ENCODE results near the gene ATCAY.
"Not testable (repeated sequence)": the region's sequence is repeated elsewhere in the genome, so short reads cannot be mapped to it uniquely, and the experiment has no call there.

The ATCAY gene

GRCh38 chr19:3950871-3951861, 70.7 kb downstream of the ATCAY start:
- no peaks in the 10 kb centered on the region for H4K20me1 ChIP-seq (ENCODE audit: insufficient read depth, low read length)
- no peaks in the 10 kb centered on the region for H3K79me2 ChIP-seq (ENCODE audit: low read length)
- H3K36me3 ChIP-seq (replicated peaks; ENCODE audit: low read depth, low read length) = no peaks in the 10 kb centered on the region
- TF ChIP-seq EZH2phosphoT487 (IDR thresholded peaks at IDR 0.05; ENCODE audit: low read depth) (no peak), CTCF (IDR thresholded peaks at IDR 0.05; ENCODE audit: low read depth, low read length) (no peak)
- H3K27ac ChIP-seq (ENCODE audit: low read length) = no peak overlapping the region
- no peaks in the 10 kb centered on the region for H3K27me3 ChIP-seq (ENCODE audit: low read depth, low read length)
- H3K4me1 ChIP-seq (ENCODE audit: low read length) = no peaks in the 10 kb centered on the region
- H3K9ac ChIP-seq (ENCODE audit: low read length) = no peak overlapping the region
- H3K9me3 ChIP-seq (ENCODE audit: insufficient read depth, low read length) = no peaks in the 10 kb centered on the region
- no peak overlapping the region for H2AFZ ChIP-seq (ENCODE audit: low read depth, low read length)
- no peak overlapping the region for H3K4me2 ChIP-seq (ENCODE audit: low read length)
- H3K4me3 ChIP-seq (ENCODE audit: low read length) = no peak overlapping the region

- H3K4me1 ChIP-seq (ENCODE audit: low read length); H4K20me1 ChIP-seq (ENCODE audit: insufficient read depth, low read length); H3K4me2 ChIP-seq (ENCODE audit: low read length); H3K79me2 ChIP-seq (ENCODE audit: low read length); H3K9me3 ChIP-seq (ENCODE audit: insufficient read depth, low read length); H3K27me3 ChIP-seq (ENCODE audit: low read depth, low read length); H3K27ac ChIP-seq (ENCODE audit: low read length); H3K36me3 ChIP-seq (replicated peaks; ENCODE audit: low read depth, low read length); H2AFZ ChIP-seq (ENCODE audit: low read depth, low read length); H3K4me3 ChIP-seq (ENCODE audit: low read length); H3K9ac ChIP-seq (ENCODE audit: low read length): not testable (repeated sequence)
Observed at GRCh38 chr19:3952755-3953276, 72.3 kb downstream of the ATCAY start.

- Histone ChIP-seq H3K9ac (ENCODE audit: low read length) (no peak overlapping the region), H3K27ac (ENCODE audit: low read length) (no peak overlapping the region), H3K4me2 (ENCODE audit: low read length) (no peak overlapping the region), H4K20me1 (ENCODE audit: insufficient read depth, low read length) (no peaks in the 10 kb centered on the region), H3K79me2 (ENCODE audit: low read length) (no peaks in the 10 kb centered on the region), H3K4me3 (ENCODE audit: low read length) (no peak overlapping the region), H3K36me3 (replicated peaks; ENCODE audit: low read depth, low read length) (peaks cover 13% of the 10 kb centered on the region), H2AFZ (ENCODE audit: low read depth, low read length) (no peak overlapping the region), H3K27me3 (ENCODE audit: low read depth, low read length) (no peaks in the 10 kb centered on the region), H3K4me1 (ENCODE audit: low read length) (no peaks in the 10 kb centered on the region), H3K9me3 (ENCODE audit: insufficient read depth, low read length) (no peaks in the 10 kb centered on the region)
- TF ChIP-seq CTCF (IDR thresholded peaks at IDR 0.05; ENCODE audit: low read depth, low read length) (no peak), EZH2phosphoT487 (IDR thresholded peaks at IDR 0.05; ENCODE audit: low read depth) (no peak)
Observed at GRCh38 chr19:3954107-3954506, 73.6 kb downstream of the ATCAY start.

- H3K4me2 ChIP-seq (ENCODE audit: low read length); H3K27me3 ChIP-seq (ENCODE audit: low read depth, low read length); H3K4me3 ChIP-seq (ENCODE audit: low read length); H3K79me2 ChIP-seq (ENCODE audit: low read length); H3K27ac ChIP-seq (ENCODE audit: low read length); H4K20me1 ChIP-seq (ENCODE audit: insufficient read depth, low read length); H2AFZ ChIP-seq (ENCODE audit: low read depth, low read length); H3K9me3 ChIP-seq (ENCODE audit: insufficient read depth, low read length); H3K4me1 ChIP-seq (ENCODE audit: low read length); H3K9ac ChIP-seq (ENCODE audit: low read length): not testable (repeated sequence)
- peaks cover 20% of the 10 kb centered on the region for H3K36me3 ChIP-seq (replicated peaks; ENCODE audit: low read depth, low read length)
Observed at GRCh38 chr19:3955276-3955675, 74.8 kb downstream of the ATCAY start.

GRCh38 chr19:3955688-3956087, 75.2 kb downstream of the ATCAY start:
- H3K27me3 ChIP-seq (ENCODE audit: low read depth, low read length) = no peaks in the 10 kb centered on the region
- no peak overlapping the region for H3K4me3 ChIP-seq (ENCODE audit: low read length)
- H3K36me3 ChIP-seq (replicated peaks; ENCODE audit: low read depth, low read length) = peaks cover 21% of the 10 kb centered on the region
- H3K79me2 ChIP-seq (ENCODE audit: low read length) = no peaks in the 10 kb centered on the region
- no peak overlapping the region for H3K9ac ChIP-seq (ENCODE audit: low read length)
- no peak overlapping the region for H3K27ac ChIP-seq (ENCODE audit: low read length)
- no peak overlapping the region for H2AFZ ChIP-seq (ENCODE audit: low read depth, low read length)
- TF ChIP-seq EZH2phosphoT487 (IDR thresholded peaks at IDR 0.05; ENCODE audit: low read depth) (no peak), CTCF (IDR thresholded peaks at IDR 0.05; ENCODE audit: low read depth, low read length) (no peak)
- H3K4me2 ChIP-seq (ENCODE audit: low read length) = no peak overlapping the region
- no peaks in the 10 kb centered on the region for H3K4me1 ChIP-seq (ENCODE audit: low read length)
- no peaks in the 10 kb centered on the region for H3K9me3 ChIP-seq (ENCODE audit: insufficient read depth, low read length)
- H4K20me1 ChIP-seq (ENCODE audit: insufficient read depth, low read length) = no peaks in the 10 kb centered on the region

Data from OCI-LY3 (cell line).